ENCODE measurements around the gene ARMC2.

GRCh38 chr6:108872575-108872974 lies 24.4 kb downstream of the ARMC2 start:
- TF ChIP-seq, protein P1, sequence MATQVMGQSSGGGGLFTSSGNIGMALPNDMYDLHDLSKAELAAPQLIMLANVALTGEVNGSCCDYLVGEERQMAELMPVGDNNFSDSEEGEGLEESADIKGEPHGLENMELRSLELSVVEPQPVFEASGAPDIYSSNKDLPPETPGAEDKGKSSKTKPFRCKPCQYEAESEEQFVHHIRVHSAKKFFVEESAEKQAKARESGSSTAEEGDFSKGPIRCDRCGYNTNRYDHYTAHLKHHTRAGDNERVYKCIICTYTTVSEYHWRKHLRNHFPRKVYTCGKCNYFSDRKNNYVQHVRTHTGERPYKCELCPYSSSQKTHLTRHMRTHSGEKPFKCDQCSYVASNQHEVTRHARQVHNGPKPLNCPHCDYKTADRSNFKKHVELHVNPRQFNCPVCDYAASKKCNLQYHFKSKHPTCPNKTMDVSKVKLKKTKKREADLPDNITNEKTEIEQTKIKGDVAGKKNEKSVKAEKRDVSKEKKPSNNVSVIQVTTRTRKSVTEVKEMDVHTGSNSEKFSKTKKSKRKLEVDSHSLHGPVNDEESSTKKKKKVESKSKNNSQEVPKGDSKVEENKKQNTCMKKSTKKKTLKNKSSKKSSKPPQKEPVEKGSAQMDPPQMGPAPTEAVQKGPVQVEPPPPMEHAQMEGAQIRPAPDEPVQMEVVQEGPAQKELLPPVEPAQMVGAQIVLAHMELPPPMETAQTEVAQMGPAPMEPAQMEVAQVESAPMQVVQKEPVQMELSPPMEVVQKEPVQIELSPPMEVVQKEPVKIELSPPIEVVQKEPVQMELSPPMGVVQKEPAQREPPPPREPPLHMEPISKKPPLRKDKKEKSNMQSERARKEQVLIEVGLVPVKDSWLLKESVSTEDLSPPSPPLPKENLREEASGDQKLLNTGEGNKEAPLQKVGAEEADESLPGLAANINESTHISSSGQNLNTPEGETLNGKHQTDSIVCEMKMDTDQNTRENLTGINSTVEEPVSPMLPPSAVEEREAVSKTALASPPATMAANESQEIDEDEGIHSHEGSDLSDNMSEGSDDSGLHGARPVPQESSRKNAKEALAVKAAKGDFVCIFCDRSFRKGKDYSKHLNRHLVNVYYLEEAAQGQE (IDR thresholded peaks at IDR 0.05), result no peak
- no peak for TF ChIP-seq BCL3 (IDR thresholded peaks at IDR 0.05)
- TF ChIP-seq CTCF (IDR thresholded peaks at IDR 0.05), result no peak
- TF ChIP-seq POLR2A (IDR thresholded peaks at IDR 0.05; ENCODE audit: low read length), result no peak
- no peak for TF ChIP-seq SMC3 (IDR thresholded peaks at IDR 0.05)
- no peak for TF ChIP-seq RCOR1 (IDR thresholded peaks at IDR 0.05; ENCODE audit: low read depth, low read length)
- no peak for TF ChIP-seq EP300 (IDR thresholded peaks at IDR 0.05)
